AG09319 (cell line): ENCODE data around the gene LPCAT2.

Experiments used
- DNase-seq: peaks from one replicate; pipeline ENCODE4 v3.0.0-alpha.2; 2010; ENCODE audit warnings: low read depth; ENCODE audit errors: extremely low read depth
- TF ChIP-seq, protein P1 (sequence below): IDR thresholded peaks from 2 replicates; pipeline ENCODE4 v1.5.1; 2011; ENCODE audit warnings: low read depth, mild to moderate bottlenecking, inconsistent platforms, low read length, moderate library complexity

LPCAT2 gene

DNA sequence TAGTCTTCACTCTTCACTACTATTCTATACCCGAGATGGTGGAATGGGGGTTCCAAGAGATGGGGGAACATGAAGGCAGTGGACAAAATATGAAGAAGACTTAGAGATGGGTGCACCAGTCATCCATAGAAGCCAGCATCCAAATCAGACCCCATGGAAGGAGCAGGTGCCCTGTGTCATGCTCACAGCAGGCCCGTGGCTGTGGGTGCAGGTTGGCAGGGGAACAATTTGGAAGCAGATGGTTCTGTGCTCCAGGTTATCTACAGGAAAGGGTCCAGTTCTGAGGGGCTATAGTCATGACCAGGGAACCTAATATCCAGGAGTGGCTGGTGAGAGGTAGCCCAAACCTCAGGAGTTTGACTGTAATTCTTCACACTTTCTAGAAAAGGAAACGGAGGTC, 9.6 kb upstream of the LPCAT2 start:
- TF ChIP-seq, protein P1, sequence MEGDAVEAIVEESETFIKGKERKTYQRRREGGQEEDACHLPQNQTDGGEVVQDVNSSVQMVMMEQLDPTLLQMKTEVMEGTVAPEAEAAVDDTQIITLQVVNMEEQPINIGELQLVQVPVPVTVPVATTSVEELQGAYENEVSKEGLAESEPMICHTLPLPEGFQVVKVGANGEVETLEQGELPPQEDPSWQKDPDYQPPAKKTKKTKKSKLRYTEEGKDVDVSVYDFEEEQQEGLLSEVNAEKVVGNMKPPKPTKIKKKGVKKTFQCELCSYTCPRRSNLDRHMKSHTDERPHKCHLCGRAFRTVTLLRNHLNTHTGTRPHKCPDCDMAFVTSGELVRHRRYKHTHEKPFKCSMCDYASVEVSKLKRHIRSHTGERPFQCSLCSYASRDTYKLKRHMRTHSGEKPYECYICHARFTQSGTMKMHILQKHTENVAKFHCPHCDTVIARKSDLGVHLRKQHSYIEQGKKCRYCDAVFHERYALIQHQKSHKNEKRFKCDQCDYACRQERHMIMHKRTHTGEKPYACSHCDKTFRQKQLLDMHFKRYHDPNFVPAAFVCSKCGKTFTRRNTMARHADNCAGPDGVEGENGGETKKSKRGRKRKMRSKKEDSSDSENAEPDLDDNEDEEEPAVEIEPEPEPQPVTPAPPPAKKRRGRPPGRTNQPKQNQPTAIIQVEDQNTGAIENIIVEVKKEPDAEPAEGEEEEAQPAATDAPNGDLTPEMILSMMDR, result no peak
- DNase-seq, result no peak

DNA sequence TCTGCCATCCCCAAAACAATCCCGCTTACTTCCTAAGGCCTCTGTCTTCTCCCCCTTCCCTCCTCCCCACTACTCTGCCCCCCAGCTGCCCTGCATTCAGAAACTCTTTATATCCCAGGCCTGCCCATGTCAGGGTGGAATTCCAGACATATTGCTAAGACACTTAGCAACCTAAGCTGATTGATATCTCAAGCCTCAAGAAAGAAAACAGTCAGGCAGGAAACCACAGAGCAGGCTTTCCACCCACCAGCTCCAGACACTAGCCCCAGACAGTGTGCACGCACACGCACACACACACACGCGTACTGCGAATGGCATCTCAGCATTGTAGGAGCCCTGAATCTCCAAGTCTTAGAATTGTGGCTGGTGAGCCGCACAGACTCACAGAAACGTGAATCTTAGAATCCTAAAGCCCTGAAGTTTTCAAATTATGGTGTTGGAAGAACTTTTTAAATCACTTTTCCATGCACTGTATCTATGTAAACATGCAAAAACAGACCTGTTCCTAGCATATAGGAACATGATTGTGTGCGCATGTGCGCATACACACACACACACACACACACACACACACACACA, 8.8 kb upstream of the LPCAT2 start:
- TF ChIP-seq, protein P1, result no peak
- peak; percentile 95 for DNase-seq

DNA sequence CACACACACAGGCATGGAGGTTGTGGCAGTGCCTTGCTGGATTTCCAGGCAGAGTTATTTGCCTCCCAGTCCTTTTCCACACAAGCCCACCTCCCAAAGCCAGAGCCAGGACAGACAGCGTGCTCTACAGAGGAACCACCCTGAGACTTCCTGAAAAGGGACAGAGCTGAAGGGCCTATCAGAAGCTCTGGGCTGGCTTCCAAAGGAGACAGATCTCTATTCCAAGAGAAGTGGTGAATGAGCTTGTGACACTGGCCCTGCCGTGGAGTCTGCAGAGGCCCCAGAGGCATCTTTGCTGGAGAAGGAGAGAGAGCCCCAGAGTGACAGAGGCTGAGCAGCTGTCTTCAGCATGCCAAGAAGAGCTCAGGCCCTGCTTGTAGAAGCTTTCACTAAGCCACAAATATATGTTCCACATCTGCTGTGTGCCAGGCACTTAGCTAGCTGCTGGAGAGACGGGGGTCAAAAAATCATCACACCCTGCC, 8.3 kb upstream of the LPCAT2 start:
- DNase-seq, result no peak

DNA sequence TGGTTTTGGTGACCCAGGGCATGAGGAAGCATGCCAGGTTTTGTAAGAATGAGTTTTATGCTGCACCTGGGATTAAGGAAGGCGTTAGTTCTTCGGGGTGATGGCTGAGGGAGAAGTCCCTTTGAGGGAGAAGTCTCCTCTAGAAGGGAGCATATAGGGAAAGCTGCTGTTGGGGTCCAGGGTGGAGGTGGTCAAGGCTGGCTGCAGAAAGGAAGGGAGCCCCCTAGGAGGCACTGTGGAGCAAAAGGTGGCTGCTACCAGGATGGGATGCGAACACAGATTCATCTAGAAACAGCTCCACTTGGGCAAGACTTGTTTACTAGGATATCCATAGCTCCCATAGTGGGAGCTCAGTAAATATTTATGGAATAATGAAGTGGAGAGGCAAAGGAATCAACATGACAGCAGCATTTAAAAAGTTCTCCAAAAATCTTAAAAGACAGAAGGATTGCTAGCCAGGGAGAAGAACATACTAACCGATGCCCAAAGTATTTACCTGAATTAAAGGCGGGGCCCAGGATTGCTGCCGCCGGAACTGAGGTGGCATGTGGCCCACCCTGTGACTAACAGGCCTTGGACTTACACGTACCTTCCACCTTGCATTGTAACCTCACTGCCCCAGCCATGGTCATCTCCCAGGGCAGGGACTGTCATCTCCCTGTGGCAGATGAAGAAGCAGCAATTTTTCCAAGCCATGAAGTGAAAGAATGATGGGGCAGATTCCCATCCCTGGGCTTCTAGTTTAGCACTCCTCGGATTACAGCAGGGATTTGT, 7.1 kb upstream of the LPCAT2 start:
- TF ChIP-seq, protein P1, result peak; percentile 44
- no peak for DNase-seq

More for the DNA sequence above, 8.3 kb upstream of the LPCAT2 start:
- TF ChIP-seq, protein P1, result no peak

DNA sequence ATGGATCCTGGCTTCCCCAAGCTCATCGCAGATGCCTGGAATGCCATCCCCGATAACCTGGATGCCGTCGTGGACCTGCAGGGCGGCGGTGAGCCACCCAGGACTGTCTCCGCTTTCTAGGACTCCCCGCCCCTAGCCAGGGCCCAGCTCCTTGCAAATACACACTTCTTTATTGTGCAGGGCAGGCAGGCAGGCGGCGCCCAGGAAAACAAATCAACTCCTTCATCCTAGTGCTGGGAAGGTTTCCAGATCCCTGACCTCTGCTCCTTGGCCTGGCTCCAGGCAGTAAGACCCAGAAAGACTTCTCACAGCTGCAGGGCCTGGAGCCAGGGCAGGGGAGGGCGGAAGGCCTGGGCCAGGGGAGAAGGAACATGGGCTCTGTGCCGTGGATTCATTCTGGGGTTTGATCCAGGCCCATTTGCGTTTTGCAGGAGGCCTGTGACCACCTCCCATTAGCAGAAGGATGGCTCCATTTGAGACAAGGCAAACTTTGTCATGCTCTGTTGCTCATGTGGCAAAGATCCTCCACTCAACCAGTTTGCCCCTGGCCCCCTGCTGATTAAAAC, 6.0 kb upstream of the LPCAT2 start:
- peak; percentile 84 for DNase-seq
- TF ChIP-seq, protein P1, result peak; percentile 16

DNA sequence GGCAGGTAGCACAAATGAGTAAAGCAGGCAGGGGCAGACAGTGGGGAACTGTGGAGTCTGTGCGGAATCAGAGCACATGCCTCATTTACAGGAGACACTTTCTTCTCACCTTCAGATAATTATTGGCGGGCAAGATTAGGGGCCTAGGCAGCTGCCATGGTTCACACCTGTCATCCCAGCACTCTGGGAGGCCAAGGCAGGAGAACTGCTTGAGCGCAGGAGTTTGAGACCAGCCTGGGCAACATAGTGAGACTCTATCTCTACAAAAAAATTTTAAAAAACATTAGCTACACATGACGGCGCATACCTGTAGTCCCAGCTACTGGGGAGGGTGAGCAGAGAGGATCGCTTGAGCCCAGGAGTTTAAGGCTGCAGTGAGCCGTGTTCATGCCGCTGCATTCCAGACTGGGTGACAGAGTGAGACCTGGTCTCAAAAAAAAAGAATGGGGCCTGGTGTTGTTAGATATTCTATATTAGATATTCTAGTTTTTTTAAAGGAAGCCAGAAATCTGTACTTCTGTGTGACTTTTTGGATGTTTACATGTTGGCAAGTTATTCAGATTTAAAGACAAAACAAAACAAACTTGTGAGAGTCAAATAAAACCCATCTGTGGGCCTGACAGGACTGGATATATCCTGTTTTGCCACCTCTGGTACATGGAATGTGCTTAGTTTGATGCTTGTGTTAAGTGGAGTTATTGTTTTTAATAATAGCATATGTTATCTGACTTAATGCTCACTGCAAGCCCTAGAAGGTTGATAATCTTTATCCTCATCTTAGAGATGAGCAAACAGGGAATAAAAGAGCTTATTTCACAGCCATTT, 4.9 kb upstream of the LPCAT2 start:
- no peak for DNase-seq
- TF ChIP-seq, protein P1, result no peak
